Measurements from ENCODE around the gene IVD.
A peak's percentile ranks its signal among the peaks of the same experiment; 100 is the strongest.

Gene IVD

GRCh38 chr15:40377606-40378005 is 28.0 kb upstream of the IVD start:
- DNase-seq (ENCODE audit: low spot score) = no peak

GRCh38 chr15:40379374-40379773 is 26.2 kb upstream of the IVD start:
- DNase-seq (ENCODE audit: low spot score) = no peak

- DNase-seq (ENCODE audit: low spot score) = peak; percentile 92
Measured at GRCh38 chr15:40379853-40380252, 25.7 kb upstream of the IVD start.

GRCh38 chr15:40380636-40381035 is 25.0 kb upstream of the IVD start:
- no peak for DNase-seq (ENCODE audit: low spot score)

GRCh38 chr15:40381818-40382529 is 23.6 kb upstream of the IVD start:
- no peak for DNase-seq (ENCODE audit: low spot score)

- DNase-seq (ENCODE audit: low spot score) = peak; percentile 96
Measured at GRCh38 chr15:40382580-40383456, 22.8 kb upstream of the IVD start, which contains the start of gene KNSTRN. Gene KNSTRN, plus strand, starts transcription at chr15:40382721. Its CDS starts 115 bp downstream, at chr15:40382836.

- no peak for DNase-seq (ENCODE audit: low spot score)
Measured at GRCh38 chr15:40386480-40386879, 19.1 kb upstream of the IVD start.

GRCh38 chr15:40388941-40389823 is 16.4 kb upstream of the IVD start:
- DNase-seq (ENCODE audit: low spot score) = no peak

- DNase-seq (ENCODE audit: low spot score) = no peak
Measured at GRCh38 chr15:40389824-40390595, 15.6 kb upstream of the IVD start.

- no peak for DNase-seq (ENCODE audit: low spot score)
Measured at GRCh38 chr15:40392986-40393948, 12.3 kb upstream of the IVD start.

- no peak for DNase-seq (ENCODE audit: low spot score)
Measured at GRCh38 chr15:40397688-40398412, 7.7 kb upstream of the IVD start.

- DNase-seq (ENCODE audit: low spot score) = no peak
Measured at GRCh38 chr15:40398413-40398873, 7.2 kb upstream of the IVD start.

GRCh38 chr15:40399370-40399769 is 6.2 kb upstream of the IVD start:
- no peak for DNase-seq (ENCODE audit: low spot score)

- DNase-seq (ENCODE audit: low spot score) = no peak
Measured at GRCh38 chr15:40407330-40407990, 1.9 kb downstream of the IVD start.

- DNase-seq (ENCODE audit: low spot score) = no peak
Measured at GRCh38 chr15:40409366-40409765, 3.8 kb downstream of the IVD start.

GRCh38 chr15:40410476-40410875 is 4.9 kb downstream of the IVD start:
- no peak for DNase-seq (ENCODE audit: low spot score)

- no peak for DNase-seq (ENCODE audit: low spot score)
Measured at GRCh38 chr15:40412095-40412759, 6.6 kb downstream of the IVD start.

GRCh38 chr15:40413036-40413435 is 7.4 kb downstream of the IVD start:
- DNase-seq (ENCODE audit: low spot score) = no peak

Measured in AG08396 (cell line).